ENCODE measurements around the gene UBE2C. TPM values are rescaled to one million over a fixed set of nuclear protein-coding genes. Genes with fewer than 3 reads are reported as not detected.
"Not testable (repeated sequence)": the region's sequence is repeated elsewhere in the genome, so short reads cannot be mapped to it uniquely, and the experiment has no call there.

Gene UBE2C
- total RNA-seq, 1 donor from 2014 or later, result 10.4 TPM

DNA sequence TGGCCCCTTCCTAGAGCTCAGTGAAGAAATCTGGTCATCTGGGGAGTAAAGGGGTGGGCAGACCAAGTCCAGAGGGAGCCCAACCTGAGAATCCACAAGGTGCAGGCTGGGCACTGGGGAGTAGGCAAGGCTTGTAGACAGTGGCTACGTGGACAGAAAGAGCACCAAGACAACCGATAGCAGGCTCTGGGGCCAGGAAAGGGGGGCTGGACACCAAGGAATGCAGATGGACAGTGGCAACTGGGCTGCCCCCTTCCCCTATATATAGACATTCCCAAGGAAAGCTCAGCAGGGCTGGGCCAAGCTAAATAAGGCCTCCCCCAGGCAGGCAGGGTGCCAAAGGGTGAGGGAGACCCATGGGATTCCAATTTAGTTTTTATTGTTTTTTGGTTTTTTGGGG is 16.1 kb downstream of the UBE2C start:
- Histone ChIP-seq H3K9ac (ENCODE audit: low read depth in 1 of 3, low read length in 3 of 3) (peak overlapping the region; percentile 90 to 97 (median 91)), H3K27me3 (ENCODE audit: control insufficient read depth in 3 of 3, insufficient read depth in 3 of 3, low read length in 3 of 3) (peaks cover 0 to 8% (median 6%) of the 10 kb centered on the region in 3 donors), H3K27ac (ENCODE audit: low read depth, low read length) (peak overlapping the region; percentile 99), H3K9me3 (ENCODE audit: control insufficient read depth in 3 of 3, low read length in 3 of 3) (no peaks in the 10 kb centered on the region), H3K4me1 (ENCODE audit: control insufficient read depth in 3 of 3, insufficient read depth in 3 of 3, low read length in 3 of 3) (peaks cover 39 to 62% (median 48%) of the 10 kb centered on the region in 3 donors), H3K4me3 (ENCODE audit: low read length in 3 of 3) (peak overlapping the region; percentile 37 to 81 (median 59)), H3K36me3 (ENCODE audit: control insufficient read depth in 3 of 3, insufficient read depth in 3 of 3, low read length in 3 of 3) (peaks cover 10 to 25% (median 11%) of the 10 kb centered on the region in 3 donors)

DNA sequence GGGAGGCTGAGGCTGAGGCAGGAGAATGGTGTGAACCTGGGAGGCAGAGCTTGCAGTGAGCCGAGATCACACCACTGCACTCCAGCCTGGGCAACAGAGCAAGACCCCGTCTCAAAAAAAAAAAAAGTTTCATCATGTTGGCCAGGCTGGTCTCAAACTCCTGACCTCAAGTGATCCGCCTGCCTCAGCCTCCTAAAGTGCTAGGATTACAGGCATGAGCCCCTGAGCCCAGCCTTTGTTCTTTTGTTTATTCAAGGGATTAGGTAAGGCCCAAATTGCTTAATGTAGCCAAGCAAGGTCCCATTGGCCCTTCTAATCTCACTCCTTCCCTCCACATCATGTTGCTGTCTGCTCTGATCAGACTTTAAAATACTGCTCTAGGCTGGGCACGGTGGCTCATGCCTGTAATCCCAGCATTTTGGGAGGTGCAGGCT is 17.2 kb downstream of the UBE2C start:
- not testable (repeated sequence) for H3K9ac ChIP-seq (ENCODE audit: low read depth in 1 of 3, low read length in 3 of 3); H3K27me3 ChIP-seq (ENCODE audit: control insufficient read depth in 3 of 3, insufficient read depth in 3 of 3, low read length in 3 of 3); H3K9me3 ChIP-seq (ENCODE audit: control insufficient read depth in 3 of 3, low read length in 3 of 3); H3K4me3 ChIP-seq (ENCODE audit: low read length in 3 of 3)
- Histone ChIP-seq H3K36me3 (ENCODE audit: control insufficient read depth in 3 of 3, insufficient read depth in 3 of 3, low read length in 3 of 3) (peaks cover 2 to 14% (median 9%) of the 10 kb centered on the region in 3 donors), H3K4me1 (ENCODE audit: control insufficient read depth in 3 of 3, insufficient read depth in 3 of 3, low read length in 3 of 3) (peaks cover 38 to 58% (median 50%) of the 10 kb centered on the region in 3 donors), H3K27ac (ENCODE audit: low read depth, low read length) (peak overlapping the region; percentile 99)

DNA sequence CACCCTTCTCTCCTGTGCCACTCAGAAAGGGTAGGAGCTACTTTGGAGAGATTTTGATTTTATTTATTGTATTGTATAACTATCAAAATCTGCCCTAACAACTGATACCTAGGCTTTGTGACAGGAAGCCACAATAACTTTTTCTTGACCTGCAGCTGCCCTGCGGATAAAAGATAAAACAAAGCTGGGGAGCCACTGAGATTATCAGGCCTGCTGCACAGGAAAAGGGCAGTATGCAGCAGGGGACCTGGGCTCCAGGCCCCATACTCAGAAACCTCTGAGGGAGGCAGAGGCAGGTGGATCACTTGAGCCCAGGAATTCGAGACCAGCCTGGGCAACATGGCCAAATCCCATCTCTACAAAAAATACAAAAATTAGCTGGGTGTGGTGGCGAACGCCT is 20.2 kb downstream of the UBE2C start:
- peak overlapping the region; percentile 73 to 94 (median 86) for H3K4me3 ChIP-seq (ENCODE audit: low read length in 3 of 3)
- H3K4me1 ChIP-seq (ENCODE audit: control insufficient read depth in 3 of 3, insufficient read depth in 3 of 3, low read length in 3 of 3), result peaks cover 43 to 56% (median 51%) of the 10 kb centered on the region in 3 donors
- H3K27ac ChIP-seq (ENCODE audit: low read depth, low read length), result peak overlapping the region; percentile 90
- H3K36me3 ChIP-seq (ENCODE audit: control insufficient read depth in 3 of 3, insufficient read depth in 3 of 3, low read length in 3 of 3), result peaks cover 3 to 8% (median 7%) of the 10 kb centered on the region in 3 donors
- no peaks in the 10 kb centered on the region for H3K9me3 ChIP-seq (ENCODE audit: control insufficient read depth in 3 of 3, low read length in 3 of 3)
- peak overlapping the region; percentile 83 to 96 (median 85) for H3K9ac ChIP-seq (ENCODE audit: low read depth in 1 of 3, low read length in 3 of 3)
- H3K27me3 ChIP-seq (ENCODE audit: control insufficient read depth in 3 of 3, insufficient read depth in 3 of 3, low read length in 3 of 3), result no peaks in the 10 kb centered on the region

DNA sequence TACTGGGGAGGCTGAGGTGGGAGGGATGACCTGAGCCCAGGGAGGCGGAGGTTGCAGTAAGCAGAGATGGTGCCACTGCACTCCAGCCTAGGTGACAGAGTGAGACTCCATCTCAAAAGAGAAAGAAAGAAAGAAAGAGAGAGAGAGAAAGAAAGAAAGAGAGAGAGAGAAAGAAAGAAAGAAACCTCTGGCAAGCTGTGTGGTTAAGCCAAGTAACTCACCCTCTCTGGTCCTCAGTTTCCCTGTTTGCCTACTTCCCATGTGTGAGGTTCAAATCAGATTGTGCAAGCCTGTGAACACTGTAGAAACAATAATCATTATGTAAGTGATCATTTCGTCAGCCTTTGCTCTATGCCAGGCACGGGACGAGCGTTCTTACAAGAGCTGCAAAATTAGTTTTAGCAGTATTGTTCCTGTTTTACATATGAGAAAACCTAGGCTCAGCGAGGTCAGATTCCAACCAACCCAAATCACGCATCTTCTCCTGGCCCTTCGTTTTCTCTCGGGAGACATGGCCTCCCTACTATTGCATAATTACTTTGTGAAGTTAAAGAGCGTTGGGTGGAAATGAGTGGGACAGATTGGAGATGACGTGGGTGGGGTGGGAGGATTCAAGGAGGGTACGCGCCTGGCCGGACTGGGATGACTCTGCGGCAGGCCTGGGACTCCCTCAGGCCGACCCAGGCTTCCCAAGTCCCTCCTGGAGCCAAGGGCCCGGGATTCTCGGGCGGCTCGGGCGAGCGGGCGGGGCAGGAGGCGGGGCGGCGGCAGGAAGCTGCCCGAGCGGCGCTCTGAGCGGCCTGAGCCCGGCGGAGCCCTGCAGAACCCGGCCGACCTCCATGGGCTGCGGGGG is 20.8 kb downstream of the UBE2C start, which contains the start of gene SNX21:
Gene SNX21 (plus strand): TSS at position 770 of the 853 bp plus-strand sequence. CDS start 121 bp downstream, outside the sequence.
- peaks cover 3 to 10% (median 8%) of the 10 kb centered on the region in 3 donors for H3K36me3 ChIP-seq (ENCODE audit: control insufficient read depth in 3 of 3, insufficient read depth in 3 of 3, low read length in 3 of 3)
- H3K27me3 ChIP-seq (ENCODE audit: control insufficient read depth in 3 of 3, insufficient read depth in 3 of 3, low read length in 3 of 3), result no peaks in the 10 kb centered on the region
- peak within 1 kb of the TSS; percentile 86 to 94 (median 86) for H3K4me3 ChIP-seq (ENCODE audit: low read length in 3 of 3)
- H3K4me1 ChIP-seq (ENCODE audit: control insufficient read depth in 3 of 3, insufficient read depth in 3 of 3, low read length in 3 of 3), result peaks cover 43 to 50% (median 45%) of the 10 kb centered on the region in 3 donors
- peak within 1 kb of the TSS; percentile 90 for H3K27ac ChIP-seq (ENCODE audit: low read depth, low read length)
- H3K9ac ChIP-seq (ENCODE audit: low read depth in 1 of 3, low read length in 3 of 3), result peak within 1 kb of the TSS; percentile 83 to 96 (median 85)
- no peaks in the 10 kb centered on the region for H3K9me3 ChIP-seq (ENCODE audit: control insufficient read depth in 3 of 3, low read length in 3 of 3)

DNA sequence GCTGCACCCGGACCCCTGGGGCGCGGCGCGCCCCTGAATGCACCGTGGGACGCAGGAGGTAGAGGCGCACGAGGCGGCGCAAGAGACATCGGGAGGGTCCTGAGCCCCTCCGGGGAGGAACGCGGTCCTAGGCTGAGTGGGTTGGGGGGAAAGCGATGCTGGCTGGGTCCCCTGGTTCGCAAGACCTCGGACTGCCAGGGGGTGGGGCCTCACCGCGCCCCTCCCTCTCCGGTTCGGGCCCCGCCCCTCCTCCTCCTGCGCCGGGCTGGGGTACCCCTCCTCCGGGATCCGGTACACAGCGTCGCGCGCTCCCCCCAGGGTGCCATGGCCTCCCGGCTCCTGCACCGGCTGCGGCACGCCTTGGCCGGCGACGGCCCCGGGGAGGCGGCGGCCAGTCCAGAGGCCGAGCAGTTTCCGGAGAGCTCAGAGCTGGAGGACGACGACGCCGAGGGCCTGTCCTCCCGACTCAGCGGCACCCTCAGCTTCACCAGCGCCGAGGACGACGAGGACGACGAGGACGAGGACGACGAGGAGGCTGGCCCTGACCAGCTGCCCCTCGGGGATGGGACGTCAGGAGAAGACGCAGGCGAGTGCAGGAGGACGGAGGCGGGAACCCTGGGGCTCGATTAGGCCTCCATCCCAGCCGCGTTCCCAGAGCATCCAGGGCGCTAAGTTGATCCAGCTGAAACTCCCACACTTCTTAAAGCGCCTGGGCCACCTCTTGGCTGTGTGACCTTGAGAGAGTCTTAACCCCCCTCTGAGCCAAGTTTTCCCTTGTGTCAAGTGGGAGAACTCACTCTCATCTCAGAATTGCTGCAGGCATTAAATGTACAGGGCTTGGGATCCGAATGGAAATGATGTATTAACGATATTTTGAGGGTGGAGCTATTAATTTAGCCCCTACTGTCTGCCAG is 21.7 kb downstream of the UBE2C start:
- Histone ChIP-seq H3K9me3 (ENCODE audit: control insufficient read depth in 3 of 3, low read length in 3 of 3) (no peaks in the 10 kb centered on the region), H3K4me3 (ENCODE audit: low read length in 3 of 3) (peak overlapping the region; percentile 86 to 94 (median 86)), H3K27me3 (ENCODE audit: control insufficient read depth in 3 of 3, insufficient read depth in 3 of 3, low read length in 3 of 3) (no peaks in the 10 kb centered on the region), H3K27ac (ENCODE audit: low read depth, low read length) (peak overlapping the region; percentile 90), H3K4me1 (ENCODE audit: control insufficient read depth in 3 of 3, insufficient read depth in 3 of 3, low read length in 3 of 3) (peaks cover 37 to 44% (median 38%) of the 10 kb centered on the region in 3 donors), H3K36me3 (ENCODE audit: control insufficient read depth in 3 of 3, insufficient read depth in 3 of 3, low read length in 3 of 3) (peaks cover 3 to 14% (median 10%) of the 10 kb centered on the region in 3 donors), H3K9ac (ENCODE audit: low read depth in 1 of 3, low read length in 3 of 3) (peak overlapping the region; percentile 83 to 96 (median 85))

DNA sequence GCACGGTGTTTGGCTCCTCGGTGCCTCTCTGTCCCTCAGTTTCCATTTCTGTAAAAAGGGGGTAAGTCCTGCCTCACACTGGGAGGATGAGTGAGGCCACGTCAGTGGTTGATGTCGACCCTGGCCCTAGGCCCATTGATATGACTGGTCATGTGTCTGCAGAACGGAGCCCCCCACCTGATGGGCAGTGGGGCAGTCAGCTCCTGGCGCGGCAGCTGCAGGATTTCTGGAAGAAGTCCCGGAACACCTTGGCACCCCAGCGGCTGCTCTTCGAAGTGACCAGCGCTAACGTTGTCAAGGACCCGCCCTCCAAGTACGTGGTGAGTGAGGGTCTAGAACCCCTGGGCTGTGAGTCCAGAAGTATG is 22.3 kb downstream of the UBE2C start:
- H3K9ac ChIP-seq (ENCODE audit: low read depth in 1 of 3, low read length in 3 of 3), result peak overlapping the region; percentile 83 to 96 (median 85)
- H3K27ac ChIP-seq (ENCODE audit: low read depth, low read length), result peak overlapping the region; percentile 90
- no peaks in the 10 kb centered on the region for H3K9me3 ChIP-seq (ENCODE audit: control insufficient read depth in 3 of 3, low read length in 3 of 3)
- peaks cover 3 to 15% (median 11%) of the 10 kb centered on the region in 3 donors for H3K36me3 ChIP-seq (ENCODE audit: control insufficient read depth in 3 of 3, insufficient read depth in 3 of 3, low read length in 3 of 3)
- H3K27me3 ChIP-seq (ENCODE audit: control insufficient read depth in 3 of 3, insufficient read depth in 3 of 3, low read length in 3 of 3), result no peaks in the 10 kb centered on the region
- H3K4me1 ChIP-seq (ENCODE audit: control insufficient read depth in 3 of 3, insufficient read depth in 3 of 3, low read length in 3 of 3), result peaks cover 37 to 44% (median 38%) of the 10 kb centered on the region in 3 donors
- peak overlapping the region; percentile 86 to 94 (median 86) for H3K4me3 ChIP-seq (ENCODE audit: low read length in 3 of 3)

DNA sequence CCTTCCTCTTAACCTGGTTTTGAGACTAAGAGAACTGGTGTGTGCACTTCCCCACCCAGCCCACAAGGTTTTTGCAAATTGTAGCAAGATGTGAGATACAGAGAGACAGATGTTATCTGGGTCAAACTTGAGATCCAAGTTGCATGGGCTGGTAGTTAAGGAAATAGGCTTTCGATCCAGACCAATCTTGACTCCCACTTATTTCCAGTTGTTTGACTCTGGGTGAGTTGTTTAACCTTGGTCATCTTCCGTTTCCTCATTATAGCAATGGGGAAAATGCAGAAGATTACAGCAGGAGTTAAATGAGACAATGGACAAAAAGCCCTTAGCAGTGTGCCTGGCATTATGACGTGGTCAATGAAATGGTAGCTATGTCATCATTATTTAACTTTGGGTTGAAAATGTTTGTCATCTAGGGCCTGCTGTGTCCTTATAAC is 22.9 kb downstream of the UBE2C start:
- H3K27ac ChIP-seq (ENCODE audit: low read depth, low read length), result peak overlapping the region; percentile 90
- peak overlapping the region; percentile 83 to 96 (median 85) for H3K9ac ChIP-seq (ENCODE audit: low read depth in 1 of 3, low read length in 3 of 3)
- H3K4me3 ChIP-seq (ENCODE audit: low read length in 3 of 3), result peak overlapping the region; percentile 86 to 94 (median 86)
- H3K36me3 ChIP-seq (ENCODE audit: control insufficient read depth in 3 of 3, insufficient read depth in 3 of 3, low read length in 3 of 3), result peaks cover 8 to 21% (median 14%) of the 10 kb centered on the region in 3 donors
- peaks cover 37 to 44% (median 40%) of the 10 kb centered on the region in 3 donors for H3K4me1 ChIP-seq (ENCODE audit: control insufficient read depth in 3 of 3, insufficient read depth in 3 of 3, low read length in 3 of 3)
- no peaks in the 10 kb centered on the region for H3K27me3 ChIP-seq (ENCODE audit: control insufficient read depth in 3 of 3, insufficient read depth in 3 of 3, low read length in 3 of 3)
- no peaks in the 10 kb centered on the region for H3K9me3 ChIP-seq (ENCODE audit: control insufficient read depth in 3 of 3, low read length in 3 of 3)

DNA sequence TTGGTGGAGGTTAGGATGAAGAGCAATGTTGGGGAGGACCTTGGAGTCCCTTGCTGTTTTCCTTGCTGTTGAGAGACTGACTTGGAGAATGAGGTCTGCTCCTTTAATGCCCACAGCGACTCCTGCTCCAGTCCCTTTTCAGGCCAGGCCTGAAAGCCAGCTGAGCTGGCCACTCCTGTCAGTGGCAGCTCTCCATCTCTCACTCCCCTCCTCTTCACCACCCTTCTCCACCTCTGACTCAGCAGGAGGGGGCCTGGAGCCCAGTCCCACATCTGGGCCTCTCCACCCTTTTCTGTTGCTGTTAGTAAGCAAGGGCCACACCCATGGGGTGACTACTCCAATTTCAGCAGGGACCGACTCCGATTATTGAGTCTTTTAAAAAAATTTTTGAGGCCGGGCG is 23.4 kb downstream of the UBE2C start:
- H3K27ac ChIP-seq (ENCODE audit: low read depth, low read length), result peak overlapping the region; percentile 90

DNA sequence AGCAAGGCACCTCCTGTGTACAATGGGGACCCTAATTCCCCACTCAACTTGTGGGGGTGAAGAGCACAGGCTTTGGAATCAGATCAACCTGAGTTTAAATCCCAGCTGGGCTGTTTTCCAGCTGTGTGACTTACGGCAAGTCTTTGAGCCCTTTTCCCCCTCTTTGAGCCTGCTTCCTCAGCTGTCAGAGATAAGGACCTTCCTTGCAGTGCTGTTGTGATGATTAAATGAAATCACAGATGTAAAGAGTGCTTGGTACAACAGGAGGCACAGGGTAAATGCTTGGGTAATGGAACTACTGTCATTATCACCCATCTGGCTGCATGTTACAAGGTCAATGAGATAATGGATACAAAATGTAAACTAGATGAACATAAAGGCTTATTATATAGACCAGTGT is 24.4 kb downstream of the UBE2C start:
- Histone ChIP-seq H3K4me1 (ENCODE audit: control insufficient read depth in 3 of 3, insufficient read depth in 3 of 3, low read length in 3 of 3) (peaks cover 39 to 52% (median 52%) of the 10 kb centered on the region in 3 donors), H3K27me3 (ENCODE audit: control insufficient read depth in 3 of 3, insufficient read depth in 3 of 3, low read length in 3 of 3) (no peaks in the 10 kb centered on the region), H3K9ac (ENCODE audit: low read depth in 1 of 3, low read length in 3 of 3) (peak overlapping the region; percentile 1 to 65 (median 41)), H3K4me3 (ENCODE audit: low read length in 3 of 3) (peak overlapping the region; percentile 6 to 40 (median 8)), H3K9me3 (ENCODE audit: control insufficient read depth in 3 of 3, low read length in 3 of 3) (no peaks in the 10 kb centered on the region), H3K27ac (ENCODE audit: low read depth, low read length) (peak overlapping the region; percentile 3), H3K36me3 (ENCODE audit: control insufficient read depth in 3 of 3, insufficient read depth in 3 of 3, low read length in 3 of 3) (peaks cover 21 to 35% (median 24%) of the 10 kb centered on the region in 3 donors)

More for the DNA sequence above, 23.4 kb downstream of the UBE2C start:
- H3K9me3 ChIP-seq (ENCODE audit: control insufficient read depth in 3 of 3, low read length in 3 of 3), result no peaks in the 10 kb centered on the region
- peak overlapping the region; percentile 83 to 96 (median 85) for H3K9ac ChIP-seq (ENCODE audit: low read depth in 1 of 3, low read length in 3 of 3)
- H3K4me3 ChIP-seq (ENCODE audit: low read length in 3 of 3), result peak overlapping the region; percentile 86 to 94 (median 86)
- peaks cover 11 to 26% (median 15%) of the 10 kb centered on the region in 3 donors for H3K36me3 ChIP-seq (ENCODE audit: control insufficient read depth in 3 of 3, insufficient read depth in 3 of 3, low read length in 3 of 3)
- H3K27me3 ChIP-seq (ENCODE audit: control insufficient read depth in 3 of 3, insufficient read depth in 3 of 3, low read length in 3 of 3), result no peaks in the 10 kb centered on the region
- H3K4me1 ChIP-seq (ENCODE audit: control insufficient read depth in 3 of 3, insufficient read depth in 3 of 3, low read length in 3 of 3), result peaks cover 37 to 45% (median 45%) of the 10 kb centered on the region in 3 donors
